Liver (tissue), 3 donors: ENCODE data around the gene NTM.

Experiments used
- GABPA ChIP-seq, 2 donors: IDR thresholded peaks in 1 of 2; conservative IDR thresholded peaks in 1 of 2; 2 replicates each; pipeline ENCODE4 v1.6.1; 2016; ENCODE audit warnings: antibody characterized with exemption in 2 of 2, mild to moderate bottlenecking in 1 of 2, moderate library complexity in 1 of 2
- RAD21 ChIP-seq, 2 donors: IDR thresholded peaks; 2 replicates each; pipeline ENCODE4 v1.6.1; 2016; ENCODE audit warnings: antibody characterized with exemption in 2 of 2, mild to moderate bottlenecking in 2 of 2
- TAF1 ChIP-seq: conservative IDR thresholded peaks from 2 replicates; pipeline ENCODE4 v1.6.1; 2016; ENCODE audit warnings: antibody characterized with exemption, mild to moderate bottlenecking
- TF ChIP-seq, protein P1 (sequence below): fragments of 150-350 bp; IDR thresholded peaks from 2 replicates; pipeline ENCODE4 v1.5.1; 2017; ENCODE audit warnings: improper control_type of control experiment, low read depth, low read length; ENCODE audit not compliant: missing input control
- TF ChIP-seq, protein P2 (sequence below): IDR thresholded peaks from 2 replicates; pipeline ENCODE4 v1.6.1; 2016; ENCODE audit warnings: antibody characterized with exemption
- TF ChIP-seq, protein P3 (sequence below): IDR thresholded peaks from 2 replicates; pipeline ENCODE4 v1.6.1; 2016; ENCODE audit warnings: antibody characterized with exemption
- donor health status: healthy.
- donor health status: healthy.

DNA sequence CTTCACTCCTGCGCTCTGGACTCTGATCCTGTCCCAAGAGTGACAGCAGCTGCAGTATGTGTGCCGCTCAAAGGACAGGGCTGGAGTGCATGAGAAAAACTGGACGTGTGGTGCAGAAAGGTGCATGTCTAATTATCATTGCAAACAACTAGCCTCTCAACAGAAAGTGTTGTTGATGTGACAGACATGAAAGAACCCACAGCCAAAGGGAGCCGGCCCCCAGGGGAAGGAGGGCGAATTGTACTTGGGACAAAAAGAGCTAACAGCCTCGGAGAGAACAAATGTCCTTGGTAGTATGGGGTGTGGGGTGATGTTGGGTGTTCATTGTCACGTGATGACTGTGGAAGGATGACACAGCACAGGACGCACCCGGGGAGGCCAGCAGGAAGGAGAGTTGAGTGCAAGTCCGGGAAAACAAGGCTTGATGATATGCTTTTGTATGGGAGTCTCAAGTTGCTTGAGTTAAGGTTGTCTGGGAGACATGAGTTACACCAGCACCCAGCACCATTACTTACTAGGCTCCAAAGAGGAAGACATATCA is 325.5 kb downstream of the NTM start:
- TF ChIP-seq GABPA (IDR thresholded peaks at IDR 0.05 in 1 of 2, conservative IDR thresholded peaks at IDR 0.05 in 1 of 2) (no peak), TAF1 (no peak), RAD21 (IDR thresholded peaks at IDR 0.05) (no peak)
- TF ChIP-seq, protein P1, sequence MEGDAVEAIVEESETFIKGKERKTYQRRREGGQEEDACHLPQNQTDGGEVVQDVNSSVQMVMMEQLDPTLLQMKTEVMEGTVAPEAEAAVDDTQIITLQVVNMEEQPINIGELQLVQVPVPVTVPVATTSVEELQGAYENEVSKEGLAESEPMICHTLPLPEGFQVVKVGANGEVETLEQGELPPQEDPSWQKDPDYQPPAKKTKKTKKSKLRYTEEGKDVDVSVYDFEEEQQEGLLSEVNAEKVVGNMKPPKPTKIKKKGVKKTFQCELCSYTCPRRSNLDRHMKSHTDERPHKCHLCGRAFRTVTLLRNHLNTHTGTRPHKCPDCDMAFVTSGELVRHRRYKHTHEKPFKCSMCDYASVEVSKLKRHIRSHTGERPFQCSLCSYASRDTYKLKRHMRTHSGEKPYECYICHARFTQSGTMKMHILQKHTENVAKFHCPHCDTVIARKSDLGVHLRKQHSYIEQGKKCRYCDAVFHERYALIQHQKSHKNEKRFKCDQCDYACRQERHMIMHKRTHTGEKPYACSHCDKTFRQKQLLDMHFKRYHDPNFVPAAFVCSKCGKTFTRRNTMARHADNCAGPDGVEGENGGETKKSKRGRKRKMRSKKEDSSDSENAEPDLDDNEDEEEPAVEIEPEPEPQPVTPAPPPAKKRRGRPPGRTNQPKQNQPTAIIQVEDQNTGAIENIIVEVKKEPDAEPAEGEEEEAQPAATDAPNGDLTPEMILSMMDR = no peak
- TF ChIP-seq, protein P2, sequence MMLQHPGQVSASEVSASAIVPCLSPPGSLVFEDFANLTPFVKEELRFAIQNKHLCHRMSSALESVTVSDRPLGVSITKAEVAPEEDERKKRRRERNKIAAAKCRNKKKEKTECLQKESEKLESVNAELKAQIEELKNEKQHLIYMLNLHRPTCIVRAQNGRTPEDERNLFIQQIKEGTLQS = no peak
- TF ChIP-seq, protein P3, sequence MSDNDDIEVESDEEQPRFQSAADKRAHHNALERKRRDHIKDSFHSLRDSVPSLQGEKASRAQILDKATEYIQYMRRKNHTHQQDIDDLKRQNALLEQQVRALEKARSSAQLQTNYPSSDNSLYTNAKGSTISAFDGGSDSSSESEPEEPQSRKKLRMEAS = no peak
